ENCODE results near the gene YIF1B. TPM values are rescaled to one million over a fixed set of nuclear protein-coding genes. Genes with fewer than 3 reads are reported as not detected.

Gene YIF1B
- total RNA-seq, 1 donor from 2014 or later: 54.6 TPM

GRCh38 chr19:38323291-38323690 is 7.5 kb upstream of the YIF1B start:
- TF ChIP-seq, protein P1, sequence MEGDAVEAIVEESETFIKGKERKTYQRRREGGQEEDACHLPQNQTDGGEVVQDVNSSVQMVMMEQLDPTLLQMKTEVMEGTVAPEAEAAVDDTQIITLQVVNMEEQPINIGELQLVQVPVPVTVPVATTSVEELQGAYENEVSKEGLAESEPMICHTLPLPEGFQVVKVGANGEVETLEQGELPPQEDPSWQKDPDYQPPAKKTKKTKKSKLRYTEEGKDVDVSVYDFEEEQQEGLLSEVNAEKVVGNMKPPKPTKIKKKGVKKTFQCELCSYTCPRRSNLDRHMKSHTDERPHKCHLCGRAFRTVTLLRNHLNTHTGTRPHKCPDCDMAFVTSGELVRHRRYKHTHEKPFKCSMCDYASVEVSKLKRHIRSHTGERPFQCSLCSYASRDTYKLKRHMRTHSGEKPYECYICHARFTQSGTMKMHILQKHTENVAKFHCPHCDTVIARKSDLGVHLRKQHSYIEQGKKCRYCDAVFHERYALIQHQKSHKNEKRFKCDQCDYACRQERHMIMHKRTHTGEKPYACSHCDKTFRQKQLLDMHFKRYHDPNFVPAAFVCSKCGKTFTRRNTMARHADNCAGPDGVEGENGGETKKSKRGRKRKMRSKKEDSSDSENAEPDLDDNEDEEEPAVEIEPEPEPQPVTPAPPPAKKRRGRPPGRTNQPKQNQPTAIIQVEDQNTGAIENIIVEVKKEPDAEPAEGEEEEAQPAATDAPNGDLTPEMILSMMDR (IDR thresholded peaks at IDR 0.05): no peak
- DNase-seq (ENCODE audit: extremely low spot score, unreplicated experiment): no peak
- peaks cover 35% of the 10 kb centered on the region for H3K4me1 Mint-ChIP-seq (ENCODE audit: unreplicated experiment)
- no peak overlapping the region for H3K27ac Mint-ChIP-seq (ENCODE audit: unreplicated experiment)
- no peak overlapping the region for H3K4me3 Mint-ChIP-seq (ENCODE audit: unreplicated experiment)
- H3K27me3 Mint-ChIP-seq (ENCODE audit: unreplicated experiment): no peaks in the 10 kb centered on the region
- peaks cover 18% of the 10 kb centered on the region for H3K36me3 Mint-ChIP-seq (ENCODE audit: unreplicated experiment)
- H3K9me3 Mint-ChIP-seq (ENCODE audit: unreplicated experiment): no peaks in the 10 kb centered on the region

DNA sequence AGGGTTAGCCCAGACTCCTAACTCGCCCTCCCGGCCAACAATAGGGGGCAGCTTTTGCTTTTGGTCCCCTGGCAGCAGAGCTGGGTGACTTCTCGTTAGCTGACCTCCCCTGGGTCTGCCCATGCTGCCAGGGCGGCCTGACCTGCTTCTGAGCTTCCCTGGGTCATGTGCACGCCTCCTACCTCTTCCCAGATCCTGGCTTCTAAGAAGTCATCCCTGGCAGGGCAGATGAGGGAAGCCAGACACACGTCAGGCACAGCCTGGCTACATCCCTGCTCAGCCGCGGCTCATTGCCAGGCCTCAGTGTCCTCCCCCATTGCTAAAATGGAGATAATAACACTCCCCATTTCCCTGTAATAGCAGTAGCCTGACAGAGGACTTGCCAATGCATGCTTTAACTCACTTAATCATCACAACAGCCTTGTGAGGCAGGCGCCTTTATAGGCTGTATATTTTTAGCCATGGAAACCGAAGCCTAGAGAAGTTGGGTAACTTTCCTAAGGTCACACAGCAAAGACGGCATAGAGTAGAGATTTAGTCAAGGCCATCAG is 6.0 kb upstream of the YIF1B start:
- no peak for DNase-seq (ENCODE audit: extremely low spot score, unreplicated experiment)
- H3K9me3 Mint-ChIP-seq (ENCODE audit: unreplicated experiment): no peaks in the 10 kb centered on the region
- peak overlapping the region; percentile 80 for H3K4me3 Mint-ChIP-seq (ENCODE audit: unreplicated experiment)
- peaks cover 6% of the 10 kb centered on the region for H3K36me3 Mint-ChIP-seq (ENCODE audit: unreplicated experiment)
- TF ChIP-seq, protein P1 (IDR thresholded peaks at IDR 0.05): no peak
- H3K27me3 Mint-ChIP-seq (ENCODE audit: unreplicated experiment): no peaks in the 10 kb centered on the region
- peak overlapping the region; percentile 8 for H3K27ac Mint-ChIP-seq (ENCODE audit: unreplicated experiment)
- peaks cover 35% of the 10 kb centered on the region for H3K4me1 Mint-ChIP-seq (ENCODE audit: unreplicated experiment)

- Mint-ChIP-seq H3K9me3 (ENCODE audit: unreplicated experiment) (no peaks in the 10 kb centered on the region), H3K4me3 (ENCODE audit: unreplicated experiment) (peak overlapping the region; percentile 80), H3K36me3 (ENCODE audit: unreplicated experiment) (peaks cover 5% of the 10 kb centered on the region), H3K27ac (ENCODE audit: unreplicated experiment) (peak overlapping the region; percentile 72), H3K4me1 (ENCODE audit: unreplicated experiment) (peaks cover 38% of the 10 kb centered on the region), H3K27me3 (ENCODE audit: unreplicated experiment) (no peaks in the 10 kb centered on the region)
- no peak for DNase-seq (ENCODE audit: extremely low spot score, unreplicated experiment)
- TF ChIP-seq, protein P1 (IDR thresholded peaks at IDR 0.05): no peak
Measured at GRCh38 chr19:38320969-38321339, 5.2 kb upstream of the YIF1B start.

- peaks cover 43% of the 10 kb centered on the region for H3K4me1 Mint-ChIP-seq (ENCODE audit: unreplicated experiment)
- no peaks in the 10 kb centered on the region for H3K27me3 Mint-ChIP-seq (ENCODE audit: unreplicated experiment)
- DNase-seq (ENCODE audit: extremely low spot score, unreplicated experiment): no peak
- H3K4me3 Mint-ChIP-seq (ENCODE audit: unreplicated experiment): peak within 1 kb of the TSS; percentile 80
- TF ChIP-seq, protein P1 (IDR thresholded peaks at IDR 0.05): peak; percentile 32
- H3K36me3 Mint-ChIP-seq (ENCODE audit: unreplicated experiment): peaks cover 4% of the 10 kb centered on the region
- H3K9me3 Mint-ChIP-seq (ENCODE audit: unreplicated experiment): no peaks in the 10 kb centered on the region
- peak within 1 kb of the TSS; percentile 78 for H3K27ac Mint-ChIP-seq (ENCODE audit: unreplicated experiment)
Measured at GRCh38 chr19:38319421-38320258, 3.9 kb upstream of the YIF1B start, which contains the start of gene KCNK6. Gene KCNK6 (plus strand): TSS chr19:38319845. CDS start chr19:38319951, 106 bp downstream.

- Mint-ChIP-seq H3K4me3 (ENCODE audit: unreplicated experiment) (peak overlapping the region; percentile 80), H3K4me1 (ENCODE audit: unreplicated experiment) (peaks cover 46% of the 10 kb centered on the region), H3K36me3 (ENCODE audit: unreplicated experiment) (peaks cover 2% of the 10 kb centered on the region), H3K27ac (ENCODE audit: unreplicated experiment) (peak overlapping the region; percentile 71), H3K9me3 (ENCODE audit: unreplicated experiment) (no peaks in the 10 kb centered on the region), H3K27me3 (ENCODE audit: unreplicated experiment) (no peaks in the 10 kb centered on the region)
- TF ChIP-seq, protein P1 (IDR thresholded peaks at IDR 0.05): no peak
- DNase-seq (ENCODE audit: extremely low spot score, unreplicated experiment): no peak
Measured at GRCh38 chr19:38318660-38319059, 2.9 kb upstream of the YIF1B start.
